HG02798 (cell line): ENCODE results near the gene NARS2.

Source experiments
- ATAC-seq: cut with Tn5 transposase; IDR thresholded peaks from one replicate; pipeline ENCODE4 v1.9.1; 2021; ENCODE audit warnings: mild to moderate bottlenecking; ENCODE audit not compliant: unreplicated experiment, poor library complexity

The NARS2 gene

GRCh38 chr11:78420255-78420764 is 154.4 kb downstream of the NARS2 start:
- ATAC-seq = no peak

GRCh38 chr11:78419327-78419726 is 155.3 kb downstream of the NARS2 start:
- no peak for ATAC-seq

- ATAC-seq = no peak
These were observed 156.0 kb downstream of the NARS2 start for GRCh38 chr11:78418584-78419211.

- peak; percentile 71 for ATAC-seq
These were observed 156.6 kb downstream of the NARS2 start for GRCh38 chr11:78417888-78418583.

GRCh38 chr11:78417175-78417887 is 157.3 kb downstream of the NARS2 start, which contains the start of gene GAB2:
GAB2 (minus strand) TSS chr11:78417820; CDS start chr11:78417720, 100 bp downstream.
- peak; percentile 8 for ATAC-seq

- ATAC-seq = peak; percentile 50
These were observed 158.1 kb downstream of the NARS2 start for GRCh38 chr11:78416285-78417174.

GRCh38 chr11:78415338-78415737 is 159.3 kb downstream of the NARS2 start:
- no peak for ATAC-seq

- ATAC-seq = no peak
These were observed 160.2 kb downstream of the NARS2 start for GRCh38 chr11:78414321-78415051.

GRCh38 chr11:78408619-78409018 is 166.0 kb downstream of the NARS2 start:
- no peak for ATAC-seq

GRCh38 chr11:78406568-78407196 is 168.0 kb downstream of the NARS2 start:
- no peak for ATAC-seq

GRCh38 chr11:78405805-78406204 is 168.9 kb downstream of the NARS2 start:
- no peak for ATAC-seq

GRCh38 chr11:78403781-78404180 is 170.9 kb downstream of the NARS2 start:
- ATAC-seq = no peak

- ATAC-seq = no peak
These were observed 171.8 kb downstream of the NARS2 start for GRCh38 chr11:78402847-78403246.

GRCh38 chr11:78400702-78401101 is 174.0 kb downstream of the NARS2 start:
- no peak for ATAC-seq

GRCh38 chr11:78400116-78400515 is 174.5 kb downstream of the NARS2 start:
- no peak for ATAC-seq

GRCh38 chr11:78399136-78399535 is 175.5 kb downstream of the NARS2 start:
- ATAC-seq = no peak

GRCh38 chr11:78398715-78399114 is 175.9 kb downstream of the NARS2 start:
- ATAC-seq = no peak

GRCh38 chr11:78397398-78397797 is 177.3 kb downstream of the NARS2 start:
- peak; percentile 83 for ATAC-seq

- no peak for ATAC-seq
These were observed 179.1 kb downstream of the NARS2 start for GRCh38 chr11:78395597-78395996.
